C4-2B (cell line): ENCODE measurements around the gene ZNF681.
"Not testable (repeated sequence)": the region's sequence is repeated elsewhere in the genome, so short reads cannot be mapped to it uniquely, and the experiment has no call there.

Source experiments
- H3K27ac ChIP-seq: fragments of 450-650 bp; 2 replicates; pipeline ENCODE4 v1.5.1; 2017
- ZFX ChIP-seq: fragments of 450-650 bp; IDR thresholded peaks from 2 replicates; pipeline ENCODE4 v1.6.1; 2017
- TF ChIP-seq, protein P1 (sequence below): fragments of 450-650 bp; conservative IDR thresholded peaks from 2 replicates; pipeline ENCODE4 v1.5.1; 2017; ENCODE audit warnings: mild to moderate bottlenecking

The ZNF681 gene

GRCh38 chr19:23764781-23765180 lies 6.1 kb upstream of the ZNF681 start:
- TF ChIP-seq, protein P1, sequence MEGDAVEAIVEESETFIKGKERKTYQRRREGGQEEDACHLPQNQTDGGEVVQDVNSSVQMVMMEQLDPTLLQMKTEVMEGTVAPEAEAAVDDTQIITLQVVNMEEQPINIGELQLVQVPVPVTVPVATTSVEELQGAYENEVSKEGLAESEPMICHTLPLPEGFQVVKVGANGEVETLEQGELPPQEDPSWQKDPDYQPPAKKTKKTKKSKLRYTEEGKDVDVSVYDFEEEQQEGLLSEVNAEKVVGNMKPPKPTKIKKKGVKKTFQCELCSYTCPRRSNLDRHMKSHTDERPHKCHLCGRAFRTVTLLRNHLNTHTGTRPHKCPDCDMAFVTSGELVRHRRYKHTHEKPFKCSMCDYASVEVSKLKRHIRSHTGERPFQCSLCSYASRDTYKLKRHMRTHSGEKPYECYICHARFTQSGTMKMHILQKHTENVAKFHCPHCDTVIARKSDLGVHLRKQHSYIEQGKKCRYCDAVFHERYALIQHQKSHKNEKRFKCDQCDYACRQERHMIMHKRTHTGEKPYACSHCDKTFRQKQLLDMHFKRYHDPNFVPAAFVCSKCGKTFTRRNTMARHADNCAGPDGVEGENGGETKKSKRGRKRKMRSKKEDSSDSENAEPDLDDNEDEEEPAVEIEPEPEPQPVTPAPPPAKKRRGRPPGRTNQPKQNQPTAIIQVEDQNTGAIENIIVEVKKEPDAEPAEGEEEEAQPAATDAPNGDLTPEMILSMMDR = no peak
- TF ChIP-seq ZFX = no peak
- no peak overlapping the region for H3K27ac ChIP-seq

DNA sequence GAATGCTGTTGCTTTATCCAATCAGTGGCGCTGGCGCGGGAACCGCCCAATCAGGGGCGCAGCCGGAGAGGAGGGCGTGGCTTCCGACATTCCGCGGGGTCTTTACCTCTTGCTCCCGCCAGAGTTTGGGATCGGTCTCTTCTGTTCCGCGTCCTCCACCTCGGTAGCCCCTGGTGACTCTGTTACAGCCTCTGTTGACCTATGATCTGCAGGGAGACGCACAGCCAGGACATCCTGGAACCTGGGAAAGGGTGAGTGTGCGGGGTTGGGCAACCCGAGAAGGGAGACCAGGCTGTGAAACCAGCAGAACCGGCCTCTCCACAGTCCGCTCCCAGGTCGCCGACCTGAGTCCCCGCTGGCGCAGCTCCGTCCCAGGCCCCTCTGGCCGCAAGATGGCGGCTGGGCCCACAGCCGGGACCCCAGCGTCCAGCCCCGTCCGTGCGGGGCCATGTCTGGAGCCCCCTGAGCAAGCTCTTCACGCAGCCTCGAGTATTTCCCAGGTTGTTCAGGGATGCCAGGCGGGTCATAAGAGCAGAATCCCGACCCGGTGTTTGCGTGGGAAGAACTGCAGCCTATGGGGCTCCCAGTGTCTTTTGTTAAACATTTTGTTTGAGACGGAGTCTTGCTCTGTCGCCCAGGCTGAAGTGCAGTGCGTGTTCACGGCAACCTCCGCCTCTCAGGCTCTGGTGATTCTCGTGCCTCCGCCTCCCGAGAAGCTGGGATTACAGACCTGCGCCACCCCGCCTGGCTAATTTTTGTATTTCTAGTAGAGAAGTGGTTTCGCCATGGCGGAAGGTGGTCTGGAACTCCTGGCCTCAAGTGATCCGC lies 4.4 kb upstream of the ZNF681 start:
- peak; percentile 29; the same call in 1 of the 2 replicates for TF ChIP-seq ZFX
- TF ChIP-seq, protein P1 = no peak
- peak overlapping the region; percentile 75 for H3K27ac ChIP-seq

- H3K27ac ChIP-seq = peak overlapping the region; percentile 75
- TF ChIP-seq ZFX = no peak
- TF ChIP-seq, protein P1 = no peak
Observed at GRCh38 chr19:23762548-23762883, 3.8 kb upstream of the ZNF681 start.

- not testable (repeated sequence) for H3K27ac ChIP-seq
Observed at GRCh38 chr19:23760326-23760725, 1.6 kb upstream of the ZNF681 start.

- not testable (repeated sequence) for H3K27ac ChIP-seq
Observed at GRCh38 chr19:23743633-23744232, 15.0 kb downstream of the ZNF681 start.

DNA sequence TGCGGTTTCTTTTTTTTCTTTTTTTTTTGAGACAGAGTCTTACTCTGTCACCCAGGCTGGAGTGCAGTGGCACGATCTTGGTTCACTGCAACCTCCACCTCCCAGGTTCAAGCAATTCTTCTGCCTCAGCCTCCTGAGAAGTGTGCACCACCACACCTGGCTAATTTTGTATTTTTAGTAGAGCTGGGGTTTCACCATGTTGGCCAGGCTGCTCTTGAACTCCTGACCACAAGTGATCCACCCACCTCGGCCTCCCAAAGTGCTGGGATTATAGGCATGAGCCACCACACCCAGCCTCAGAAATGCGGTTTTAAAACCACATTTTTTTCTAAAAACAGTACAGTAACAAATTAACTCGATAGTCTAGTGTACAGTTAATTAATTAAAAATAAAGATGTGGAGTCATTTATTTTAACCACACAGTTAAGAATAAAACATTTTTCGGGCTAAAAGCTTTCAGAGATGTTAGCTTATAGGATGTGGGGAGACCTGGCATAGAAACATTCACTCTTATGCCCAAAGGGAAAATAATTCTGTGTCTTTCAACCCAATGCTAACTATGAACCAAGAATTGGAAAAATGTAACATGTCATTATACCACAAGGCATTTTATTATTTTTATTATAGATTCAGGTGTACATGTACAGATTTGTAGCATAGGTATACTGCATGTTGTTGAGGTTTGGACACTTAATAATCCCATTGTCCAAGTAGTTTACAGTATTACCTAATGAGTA lies 27.8 kb downstream of the ZNF681 start:
- H3K27ac ChIP-seq = not testable (repeated sequence)

DNA sequence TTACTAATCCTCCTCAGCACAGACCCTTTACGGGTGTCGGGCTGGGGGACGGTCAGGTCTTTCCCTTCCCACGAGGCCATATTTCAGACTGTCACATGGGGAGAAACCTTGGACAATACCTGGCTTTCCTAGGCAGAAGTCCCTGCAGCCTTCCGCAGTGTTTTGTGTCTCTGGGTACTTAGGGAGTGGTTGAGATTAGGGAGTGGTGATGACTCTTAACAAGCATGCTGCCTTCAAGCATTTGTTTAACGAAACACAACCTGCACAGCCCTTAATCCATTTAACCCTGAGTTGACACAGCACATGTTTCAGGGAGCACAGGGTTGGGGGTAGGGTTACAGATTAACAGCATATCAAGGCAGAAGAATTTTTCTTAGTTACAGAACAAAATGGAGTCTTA lies 34.5 kb downstream of the ZNF681 start:
- H3K27ac ChIP-seq = not testable (repeated sequence)

GRCh38 chr19:23718802-23719201 lies 39.9 kb downstream of the ZNF681 start:
- TF ChIP-seq ZFX = no peak
- TF ChIP-seq, protein P1 = no peak
- no peak overlapping the region for H3K27ac ChIP-seq

DNA sequence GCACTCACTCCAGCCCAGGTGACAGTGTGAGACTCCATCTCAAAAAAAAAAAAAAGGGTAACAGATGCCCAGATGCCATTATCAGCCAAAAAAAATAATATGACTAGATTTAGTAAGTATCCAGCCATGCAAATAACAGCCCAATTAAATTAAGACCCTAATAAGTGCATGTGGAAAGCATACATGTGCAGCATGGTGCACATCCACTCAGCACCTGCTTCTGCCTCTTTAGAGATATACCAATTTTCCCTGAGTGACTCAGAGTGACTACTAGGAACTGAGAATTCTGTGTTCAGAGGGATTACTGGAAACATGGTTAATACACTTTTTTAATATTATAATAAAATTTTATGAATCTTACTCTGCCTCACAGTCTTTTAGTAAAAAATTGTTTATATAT lies 41.9 kb downstream of the ZNF681 start:
- no peak overlapping the region for H3K27ac ChIP-seq
- TF ChIP-seq, protein P1 = no peak
- no peak for TF ChIP-seq ZFX
